ENCODE measurements around the gene OR4E2. TPM values are rescaled to one million over a fixed set of nuclear protein-coding genes. Genes with fewer than 3 reads are reported as not detected.

Gene OR4E2
- total RNA-seq: not detected in 2 replicates

DNA sequence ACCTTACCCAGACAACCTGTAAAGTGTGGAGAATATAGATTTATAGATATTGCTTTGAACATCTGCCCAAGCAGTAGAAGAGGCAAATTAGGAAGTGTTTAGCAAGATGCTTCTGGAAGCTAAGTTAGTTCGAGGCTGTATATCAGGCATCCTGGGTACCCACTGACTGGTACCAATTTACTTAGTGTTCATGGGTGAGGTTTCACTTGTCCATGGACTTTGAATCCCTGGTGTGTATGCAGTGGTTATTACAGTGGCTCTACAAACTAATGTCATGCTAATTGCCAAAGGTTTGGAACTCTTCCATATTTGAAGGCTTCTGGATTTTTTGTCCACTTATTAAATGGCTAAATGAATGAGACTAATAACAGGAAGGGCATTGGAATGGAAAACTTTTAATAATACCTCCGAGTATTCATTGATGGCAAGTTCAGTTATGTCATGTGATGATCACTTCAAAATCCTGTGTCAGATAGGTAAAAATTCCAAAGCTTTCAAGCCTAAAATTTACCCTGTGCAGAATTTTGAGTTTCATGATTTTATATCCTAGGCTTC is at the start of gene OR4E2:
Gene OR4E2, plus strand, starts transcription at position 505 of the 555 bp plus-strand sequence. CDS start 11,248 bp downstream, outside the sequence.

GRCh38 chr14:21634840-21635239 is 18.8 kb upstream of the OR4E2 start, which contains the start of gene OR10G2:
Gene OR10G2, minus strand, starts transcription at chr14:21634940. Its CDS starts 98 bp downstream, at chr14:21634842.

GRCh38 chr14:21673718-21674117 is 20.1 kb downstream of the OR4E2 start, which contains the start of gene OR4E1:
Gene OR4E1, minus strand, starts transcription at chr14:21673818. Its CDS starts 2,883 bp downstream, at chr14:21670935.

Small RNAs within 50 kb of the gene (small RNA-seq; reads per million reads assigned to genes)
- not detected for gene AC243972.3

Other genes with a start within 250 kb of the OR4E2 start
- 72.5 and 78.0 TPM in 2 replicates for gene CHD8, start 197.7 kb upstream of the OR4E2 start, total RNA-seq
- gene RAB2B, start 176.9 kb upstream of the OR4E2 start, total RNA-seq: 33.0 and 41.5 TPM in 2 replicates
- 41.2 and 50.1 TPM in 2 replicates for gene TOX4, start 176.6 kb upstream of the OR4E2 start, total RNA-seq
- 48.3 and 67.0 TPM in 2 replicates for gene METTL3, start 142.5 kb upstream of the OR4E2 start, total RNA-seq
- gene SALL2, start 127.5 kb upstream of the OR4E2 start, total RNA-seq: 0.86 and 0.98 TPM in 2 replicates
- gene OR10G3, start 73.8 kb upstream of the OR4E2 start, total RNA-seq: not detected in 2 replicates
- not detected in 2 replicates for gene OR10G2, start 18.9 kb upstream of the OR4E2 start, total RNA-seq
- not detected in 2 replicates for gene OR4E1, start 20.0 kb downstream of the OR4E2 start, total RNA-seq